HepG2 (cell line): Measurements from ENCODE around the gene NFASC. TPM values are rescaled to one million over a fixed set of nuclear protein-coding genes. Genes with fewer than 3 reads are reported as not detected.

Source experiments
- ATAC-seq: fragments of 200-7000 bp; cut with Tn5 transposase; 3 replicates; pipeline ENCODE4 v1.9.1; 2020; ENCODE audit warnings: mild to moderate bottlenecking, moderate library complexity
- BruUV-seq: library from RNA; stranded (reverse); fragments of 400-500 nt; replicated peaks from 2 replicates; lab custom pipeline; 2021; lab: Mats Ljungman, UMichigan
- CTCF ChIA-PET: fragments of 300-600 bp; formaldehyde crosslinking; extraction: SDS; loops from one replicate; lab custom pipeline; 2021; ENCODE audit warnings: low total read pairs, inconsistent platforms, low intra/inter-chr PET ratio; lab: Yijun Ruan, JAX
- POLR2A ChIA-PET: fragments of 350-600 bp; sonication (Branson Sonifier 250); formaldehyde crosslinking; loops from one replicate; lab custom pipeline; 2020; ENCODE audit warnings: antibody characterized with exemption, inconsistent platforms; lab: Yijun Ruan, JAX
- DNase-seq: peaks from one replicate; pipeline ENCODE4 v3.0.0-alpha.2; 2015; ENCODE audit warnings: low spot score
- FAIRE-seq: peaks from 3 replicates; lab custom pipeline; 2011; peaks lifted over from hg19 to GRCh38; lab: Jason Lieb, UNC
- H2AFZ ChIP-seq: one replicate; pipeline ENCODE4 v1.6.1; 2011; ENCODE audit warnings: low read length, inconsistent platforms
- H3K27ac ChIP-seq: fragments of 300-600 bp; 3 replicates; pipeline ENCODE4 v1.8.0; 2011; ENCODE audit warnings: mixed run types, mild to moderate bottlenecking, mixed read lengths, low read length, inconsistent platforms; ENCODE audit not compliant: insufficient read depth; ENCODE audit errors: extremely low read length
- H3K27me3 ChIP-seq, 2 experiments: fragments of 200-600 bp in 1 of 2; 2 replicates in 1 of 2; 3 replicates in 1 of 2; pipeline versions ENCODE4 v1.6.0 to v1.8.0; 2011; ENCODE audit warnings: low read length in 2 of 2, mild to moderate bottlenecking in 2 of 2, moderate library complexity in 2 of 2, inconsistent platforms in 1 of 2; ENCODE audit not compliant: insufficient read depth in 2 of 2, control insufficient read depth in 1 of 2
- H3K36me3 ChIP-seq, 2 experiments: fragments of 200-600 bp in 1 of 2; replicated peaks in 1 of 2; 2 replicates in 1 of 2; 3 replicates in 1 of 2; pipeline versions ENCODE4 v1.5.1 to v1.8.0; 2011; ENCODE audit warnings: low read length in 2 of 2, inconsistent platforms in 1 of 2; ENCODE audit not compliant: insufficient read depth in 2 of 2, control insufficient read depth in 1 of 2
- H3K4me1 ChIP-seq: 2 replicates; pipeline ENCODE4 v1.5.1; 2012; ENCODE audit warnings: low read length, inconsistent platforms; ENCODE audit not compliant: insufficient read depth
- H3K4me2 ChIP-seq: 2 replicates; pipeline ENCODE4 v1.6.0; 2011; ENCODE audit warnings: low read depth, low read length, inconsistent platforms
- H3K4me3 ChIP-seq, 3 experiments: fragments of 200-600 bp in 1 of 3; sonication (generic), shearing (Covaris generic) in 1 of 3; replicated peaks in 1 of 3; 2 replicates each; pipeline ENCODE4 v1.5.1; 2011 to 2016; ENCODE audit warnings: low read length in 3 of 3, inconsistent platforms in 2 of 3, low read depth in 2 of 3, mild to moderate bottlenecking in 2 of 3, control low read depth in 1 of 3, mixed read lengths in 1 of 3; ENCODE audit not compliant: insufficient read depth in 1 of 3
- H3K79me2 ChIP-seq: one replicate; pipeline ENCODE4 v1.6.1; 2011; ENCODE audit warnings: low read length, inconsistent platforms; ENCODE audit not compliant: insufficient read depth
- H3K9ac ChIP-seq: 2 replicates; pipeline ENCODE4 v1.6.0; 2011; ENCODE audit warnings: mild to moderate bottlenecking, low read depth, low read length, inconsistent platforms; ENCODE audit not compliant: insufficient read depth
- H3K9me3 ChIP-seq: 2 replicates; pipeline ENCODE4 v1.5.1; 2012; ENCODE audit warnings: mild to moderate bottlenecking, low read length
- H4K20me1 ChIP-seq: 2 replicates; pipeline ENCODE4 v1.6.0; 2011; ENCODE audit warnings: inconsistent platforms, mild to moderate bottlenecking, low read length, moderate library complexity; ENCODE audit not compliant: insufficient read depth
- BRD4 ChIP-seq: sonication (generic); formaldehyde crosslinking; IDR thresholded peaks from 2 replicates; pipeline ENCODE4 v1.4.0; 2020; ENCODE audit warnings: missing genetic modification reagents
- MAZ ChIP-seq, 2 experiments: sonication (generic) in 1 of 2; formaldehyde crosslinking in 1 of 2; IDR thresholded peaks; 2 replicates each; pipeline versions ENCODE4 v1.5.0 to v1.6.1; 2012 to 2020; ENCODE audit warnings: low read depth in 2 of 2, mild to moderate bottlenecking in 2 of 2, borderline replicate concordance in 1 of 2, improper control_type of control experiment in 1 of 2, low read length in 1 of 2, missing genetic modification reagents in 1 of 2, moderate library complexity in 1 of 2
- NAIF1 ChIP-seq: sonication (generic); formaldehyde crosslinking; IDR thresholded peaks from 2 replicates; pipeline ENCODE4 v1.5.0; 2020; ENCODE audit warnings: mild to moderate bottlenecking, missing genetic modification reagents, borderline replicate concordance
- SMC3 ChIP-seq: IDR thresholded peaks from 2 replicates; pipeline ENCODE4 v1.6.1; 2011; ENCODE audit warnings: low read length, improper control_type of control experiment
- WGBS: methylation state at CpG from one replicate; pipeline ENCODE4 v1.1.6; 2017; ENCODE audit warnings: low lambda C conversion rate; 5-methylcytosine and 5-hydroxymethylcytosine counted together
- in situ Hi-C: cut with HindIII; loops from 2 replicates; pipeline ENCODE4 v1.10.0; 2017; ENCODE audit warnings: low pct_unique_long_range_greater_than_20kb; ENCODE audit not compliant: extremely low pct_ligation_motif_present
- intact Hi-C: fragments of 100-400 bp; cut with micrococcal nuclease; formaldehyde crosslinking; loops from one replicate; pipeline ENCODE4 v1.10.0; 2022; ENCODE audit not compliant: unreplicated experiment
- polyA plus RNA-seq, 8 experiments: library from polyadenylated mRNA; depleted of rRNA in 3 of 8; stranded (reverse) in 7 of 8; unstranded in 1 of 8; fragments of >200 nt; fragmentation: Illumina TruSeq in 4 of 8; extraction: Trizol in 4 of 8; gene quantifications; 2 replicates each; pipeline versions ENCODE4 v1.2.1 to v1.2.3, GENCODE V29; 2011 to 2016; ENCODE audit warnings: low read depth in 4 of 8, missing spikeins in 1 of 8, mixed read lengths in 1 of 8; ENCODE audit not compliant: insufficient read depth in 1 of 8
- total RNA-seq, 5 experiments: library from RNA; depleted of rRNA; stranded (reverse); fragments of >200 nt; fragmentation: Illumina TruSeq; extraction: Trizol; gene quantifications; 2 replicates each; pipeline ENCODE4 v1.2.3, GENCODE V29; 2016; ENCODE audit warnings: low read depth in 1 of 5
- TF ChIP-seq, protein P1 (sequence below), 2 experiments: sonication (generic) in 1 of 2; formaldehyde crosslinking in 1 of 2; IDR thresholded peaks; 2 replicates each; pipeline versions ENCODE4 v1.5.1 to v1.6.1; 2011 to 2020; ENCODE audit warnings: borderline replicate concordance in 1 of 2, low read depth in 1 of 2, low read length in 1 of 2, mild to moderate bottlenecking in 1 of 2, missing genetic modification reagents in 1 of 2, moderate library complexity in 1 of 2

NFASC gene
- total and polyA plus RNA-seq, 2 of the 13 experiments (the other 11 are each of a cell fraction or from before 2014, with no cell fraction given), result not detected

DNA sequence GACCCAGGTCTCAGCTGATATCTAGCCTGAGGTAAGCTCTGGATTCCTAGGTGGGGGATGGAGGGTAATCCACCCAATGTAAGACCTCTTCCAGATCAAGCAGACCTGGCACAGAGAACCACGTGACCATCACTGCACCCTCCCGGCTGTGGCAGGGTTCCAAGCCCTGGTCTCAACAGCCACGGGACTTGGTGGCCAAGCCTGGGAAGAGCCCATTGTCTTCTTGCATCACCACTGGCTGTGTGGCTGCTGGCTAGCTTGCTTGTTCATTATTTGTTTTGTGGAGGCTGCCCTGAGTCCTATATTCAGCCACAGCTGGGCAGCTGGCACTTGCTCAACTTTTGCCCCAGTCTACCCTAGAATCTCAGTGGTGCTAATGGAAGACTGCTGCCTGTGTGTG is 24.1 kb upstream of the NFASC start:
- Histone ChIP-seq H3K9ac (no peak overlapping the region), H3K4me1 (no peaks in the 10 kb centered on the region), H3K9me3 (no peaks in the 10 kb centered on the region), H3K36me3 (no peaks in the 10 kb centered on the region), H3K27ac (no peak overlapping the region), H3K4me3 (no peak overlapping the region), H2AFZ (no peak overlapping the region), H3K79me2 (no peaks in the 10 kb centered on the region), H3K4me2 (no peak overlapping the region), H4K20me1 (no peaks in the 10 kb centered on the region), H3K27me3 (peaks cover 0 to 8% of the 10 kb centered on the region in 2 experiments; a peak in 2 of 5 replicates)
- in situ Hi-C loops, result no loop called here
- BruUV-seq, result no TSS peak
- TF ChIP-seq, protein P1, sequence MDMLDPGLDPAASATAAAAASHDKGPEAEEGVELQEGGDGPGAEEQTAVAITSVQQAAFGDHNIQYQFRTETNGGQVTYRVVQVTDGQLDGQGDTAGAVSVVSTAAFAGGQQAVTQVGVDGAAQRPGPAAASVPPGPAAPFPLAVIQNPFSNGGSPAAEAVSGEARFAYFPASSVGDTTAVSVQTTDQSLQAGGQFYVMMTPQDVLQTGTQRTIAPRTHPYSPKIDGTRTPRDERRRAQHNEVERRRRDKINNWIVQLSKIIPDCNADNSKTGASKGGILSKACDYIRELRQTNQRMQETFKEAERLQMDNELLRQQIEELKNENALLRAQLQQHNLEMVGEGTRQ (IDR thresholded peaks at IDR 0.05; ENCODE audit: low read depth, low read length), result peak; percentile 49; the same call in 1 of the 2 replicates
- TF ChIP-seq, protein P1 (CRISPR knock-in tag; IDR thresholded peaks at IDR 0.05; ENCODE audit: borderline replicate concordance), result no peak
- TF ChIP-seq BRD4 (CRISPR knock-in tag) (no peak), MAZ (IDR thresholded peaks at IDR 0.05; ENCODE audit: borderline replicate concordance, low read depth, low read length) (no peak), MAZ (CRISPR knock-in tag; IDR thresholded peaks at IDR 0.05; ENCODE audit: low read depth) (no peak), SMC3 (no peak)
- intact Hi-C loops, result no loop called here
- POLR2A ChIA-PET, result no interaction called here
- no peak for ATAC-seq
- CTCF ChIA-PET, result no interaction called here
- WGBS, result no CpG with 5 or more reads among the region's 3 CpGs
- no peak for DNase-seq
- no peak for FAIRE-seq

DNA sequence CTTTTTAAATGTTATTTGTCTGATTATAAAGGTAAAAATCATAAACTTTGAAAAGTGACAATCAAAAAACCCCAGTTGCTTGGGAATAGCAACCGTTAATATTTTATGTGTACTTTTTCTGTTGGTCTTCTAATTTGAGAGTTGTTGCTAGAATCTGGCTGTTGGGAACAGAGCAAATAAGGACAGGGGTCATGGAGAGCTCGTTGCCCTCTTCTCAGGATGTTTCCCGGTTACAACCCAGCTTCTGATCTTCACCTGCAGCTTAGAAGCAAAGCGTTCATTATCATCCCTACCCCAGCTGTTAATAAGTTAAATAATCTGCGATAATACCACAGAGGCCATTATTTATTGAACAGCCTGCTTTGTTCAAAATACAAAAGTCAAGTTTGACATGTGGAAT is 22.1 kb upstream of the NFASC start:
- H3K79me2 ChIP-seq, result no peaks in the 10 kb centered on the region
- no peak overlapping the region for H2AFZ ChIP-seq
- POLR2A ChIA-PET, result no interaction called here
- intact Hi-C loops, result no loop called here
- H4K20me1 ChIP-seq, result no peaks in the 10 kb centered on the region
- H3K9ac ChIP-seq, result no peak overlapping the region
- H3K9me3 ChIP-seq, result no peaks in the 10 kb centered on the region
- no peak overlapping the region for H3K4me3 ChIP-seq
- no peak for DNase-seq
- TF ChIP-seq NAIF1 (CRISPR knock-in tag), result no peak
- TF ChIP-seq, all 625 proteins: peak for 0
- Histone ChIP-seq H3K4me2 (no peak overlapping the region), H3K27me3 (peaks cover 0 to 8% of the 10 kb centered on the region in 2 experiments; a peak in 1 of 5 replicates), H3K4me1 (no peaks in the 10 kb centered on the region), H3K27ac (no peak overlapping the region), H3K36me3 (no peaks in the 10 kb centered on the region)
- ATAC-seq (no peak), FAIRE-seq (no peak)
- CTCF ChIA-PET, result no interaction called here
- WGBS, result 25% methylated on average over 5 of the region's 5 CpGs
- in situ Hi-C loops, result no loop called here
- no TSS peak for BruUV-seq
